Neural cell (in vitro differentiated cells): ENCODE measurements around the gene METTL24.

Source experiments
- CTCF ChIP-seq: fragments of 450-650 bp; IDR thresholded peaks from 2 replicates; pipeline ENCODE4 v1.5.1; 2014; ENCODE audit warnings: antibody characterized with exemption, mild to moderate bottlenecking, moderate library complexity; ENCODE audit not compliant: poor library complexity, severe bottlenecking
- EP300 ChIP-seq: fragments of 450-650 bp; conservative IDR thresholded peaks from 2 replicates; pipeline ENCODE4 v1.6.1; 2014; ENCODE audit warnings: antibody characterized with exemption, mild to moderate bottlenecking, moderate library complexity; ENCODE audit not compliant: poor library complexity, severe bottlenecking
- EZH2 ChIP-seq: fragments of 200-600, 300-800 bp; shearing (Covaris generic), sonication (generic); IDR thresholded peaks from 2 replicates; pipeline ENCODE4 v1.6.1; 2014; ENCODE audit warnings: antibody characterized with exemption, low read length, borderline replicate concordance, mild to moderate bottlenecking; ENCODE audit not compliant: insufficient read depth, poor library complexity, severe bottlenecking
- MXI1 ChIP-seq: fragments of 450-650 bp; conservative IDR thresholded peaks from 2 replicates; pipeline ENCODE4 v1.6.1; 2014; ENCODE audit warnings: antibody characterized with exemption, mild to moderate bottlenecking; ENCODE audit not compliant: poor library complexity, severe bottlenecking
- POLR2AphosphoS5 ChIP-seq: IDR thresholded peaks from 2 replicates; pipeline ENCODE4 v1.6.1; 2012
- RAD21 ChIP-seq: fragments of 450-650 bp; conservative IDR thresholded peaks from 2 replicates; pipeline ENCODE4 v1.6.1; 2014; ENCODE audit warnings: antibody characterized with exemption, mild to moderate bottlenecking, moderate library complexity
- TAF1 ChIP-seq: IDR thresholded peaks from 2 replicates; pipeline ENCODE4 v1.6.1; 2012; ENCODE audit warnings: low read depth

DNA sequence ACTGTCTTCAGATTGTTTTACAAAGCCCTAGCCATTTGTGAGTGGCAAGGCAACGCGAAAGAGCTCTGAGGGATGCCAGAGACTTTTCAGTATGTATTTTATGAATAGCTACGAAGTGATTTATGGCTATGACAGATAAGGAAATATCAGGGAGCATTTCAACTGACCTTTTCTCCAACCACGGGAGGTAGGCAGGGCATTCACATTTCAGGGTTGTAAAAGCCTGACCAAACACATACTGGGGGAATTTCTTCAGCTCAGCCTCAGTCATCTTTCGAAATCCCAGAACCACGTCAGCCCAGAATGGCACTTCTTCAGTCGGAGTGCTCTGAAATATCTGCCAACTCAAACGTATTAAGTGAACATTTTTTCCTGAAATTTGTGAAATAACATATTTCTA, 46.5 kb upstream of the METTL24 start:
- TF ChIP-seq CTCF, result no peak
- no peak for TF ChIP-seq EP300
- no peak for TF ChIP-seq EZH2
- no peak for TF ChIP-seq POLR2AphosphoS5
- TF ChIP-seq TAF1, result no peak
- no peak for TF ChIP-seq RAD21
- no peak for TF ChIP-seq MXI1
